HG03442 (cell line): ENCODE data around the gene SH3PXD2B.

Source experiments
- ATAC-seq: cut with Tn5 transposase; IDR thresholded peaks from one replicate; pipeline ENCODE4 v1.9.1; 2021; ENCODE audit warnings: mild to moderate bottlenecking, moderate library complexity; ENCODE audit not compliant: unreplicated experiment

Gene SH3PXD2B

GRCh38 chr5:172454358-172455086 is at the start of gene SH3PXD2B:
TSS of gene SH3PXD2B (minus strand) at chr5:172454525. CDS start at chr5:172454352, 173 bp downstream.
- ATAC-seq, result no peak

- no peak for ATAC-seq
Observed at GRCh38 chr5:172502969-172503368, 48.6 kb upstream of the SH3PXD2B start.

- no peak for ATAC-seq
Observed at GRCh38 chr5:172502410-172502809, 48.1 kb upstream of the SH3PXD2B start.

- ATAC-seq, result no peak
Observed at GRCh38 chr5:172501708-172502320, 47.5 kb upstream of the SH3PXD2B start.

DNA sequence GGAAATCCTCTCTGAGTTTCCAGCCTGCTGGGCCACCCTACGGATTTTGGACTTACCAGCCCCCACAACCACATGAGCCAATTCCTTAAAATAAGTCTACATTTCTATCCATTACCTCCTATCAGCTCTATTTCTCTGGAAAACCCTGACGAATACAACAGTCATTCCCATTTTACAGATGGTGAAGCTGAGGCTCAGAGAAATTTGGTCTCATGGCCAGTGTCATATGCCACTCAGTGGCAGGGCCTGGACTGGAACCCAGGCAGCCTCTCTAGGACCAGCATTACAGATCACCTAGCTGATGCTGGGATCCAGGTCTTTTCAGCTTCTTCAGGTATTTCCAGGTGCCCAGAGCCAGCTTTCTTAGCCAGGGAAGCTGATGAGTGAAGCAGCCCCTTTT is 45.0 kb upstream of the SH3PXD2B start:
- no peak for ATAC-seq

DNA sequence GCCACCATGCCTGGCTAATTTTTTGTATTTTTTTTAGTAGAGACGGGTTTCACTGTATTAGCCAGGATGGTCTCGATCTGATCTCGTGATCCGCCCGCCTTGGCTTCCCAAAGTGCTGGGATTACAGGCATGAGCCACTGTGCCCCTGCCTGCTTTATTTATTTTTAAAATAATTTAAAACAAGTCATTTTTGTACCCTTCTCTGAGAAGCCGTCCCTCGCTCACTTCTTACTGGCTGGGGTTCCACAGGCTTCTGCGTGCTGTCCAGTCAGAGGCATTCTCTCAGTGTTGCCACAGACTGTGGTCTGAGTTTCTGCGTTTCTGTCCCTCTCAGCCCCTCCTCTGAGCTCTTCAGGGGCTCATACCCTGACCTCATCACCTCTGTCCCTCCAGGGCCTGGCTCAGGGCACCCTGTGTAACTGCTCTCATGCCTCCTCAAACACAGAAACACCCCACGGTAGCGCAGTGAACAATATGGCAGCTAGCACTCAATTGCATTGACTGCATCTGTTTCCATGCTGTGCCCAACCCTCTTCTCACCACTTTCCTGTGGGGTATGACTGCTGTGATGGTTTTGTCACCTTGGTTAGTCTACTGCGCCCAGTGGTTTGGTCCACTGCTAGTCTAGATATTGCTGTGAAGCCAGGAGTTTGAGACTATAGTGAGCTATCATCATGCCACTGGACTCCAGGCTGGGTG is 44.3 kb upstream of the SH3PXD2B start:
- no peak for ATAC-seq

- no peak for ATAC-seq
Observed at GRCh38 chr5:172497591-172498255, 43.4 kb upstream of the SH3PXD2B start.

DNA sequence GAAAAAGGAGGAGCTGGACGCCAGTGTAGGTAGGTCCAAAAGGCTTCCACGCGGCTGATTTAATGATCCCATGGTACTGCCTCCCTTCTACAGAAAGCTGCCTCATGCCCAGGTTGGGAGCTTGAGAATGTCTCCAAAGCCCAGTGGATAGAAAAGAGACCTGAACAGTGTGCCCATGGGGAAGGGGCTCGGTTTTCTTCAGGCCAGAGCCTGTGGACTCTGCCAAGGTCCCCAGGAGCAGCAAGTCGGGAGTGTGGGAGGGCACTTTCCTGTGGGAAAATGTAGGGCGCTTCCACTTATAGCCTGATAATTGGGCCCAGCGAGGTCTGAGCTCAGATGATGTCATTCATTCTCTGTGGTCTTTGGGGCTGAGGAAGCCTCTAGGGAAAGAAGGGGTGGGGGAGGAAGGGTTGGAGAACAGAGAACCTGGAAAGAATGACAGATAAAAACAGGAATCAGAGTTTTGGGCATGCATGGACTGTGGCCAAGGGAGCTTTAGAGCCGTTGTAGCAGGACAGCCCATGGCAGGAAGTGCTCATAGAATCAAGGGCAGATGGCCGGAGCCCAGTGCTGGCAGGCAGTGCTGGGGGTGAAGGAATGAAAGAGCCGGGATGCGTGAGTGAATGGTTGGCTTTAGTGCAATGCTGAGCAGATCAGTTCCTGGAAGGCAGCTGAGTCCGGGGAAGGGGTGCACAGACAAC is 42.5 kb upstream of the SH3PXD2B start:
- no peak for ATAC-seq

DNA sequence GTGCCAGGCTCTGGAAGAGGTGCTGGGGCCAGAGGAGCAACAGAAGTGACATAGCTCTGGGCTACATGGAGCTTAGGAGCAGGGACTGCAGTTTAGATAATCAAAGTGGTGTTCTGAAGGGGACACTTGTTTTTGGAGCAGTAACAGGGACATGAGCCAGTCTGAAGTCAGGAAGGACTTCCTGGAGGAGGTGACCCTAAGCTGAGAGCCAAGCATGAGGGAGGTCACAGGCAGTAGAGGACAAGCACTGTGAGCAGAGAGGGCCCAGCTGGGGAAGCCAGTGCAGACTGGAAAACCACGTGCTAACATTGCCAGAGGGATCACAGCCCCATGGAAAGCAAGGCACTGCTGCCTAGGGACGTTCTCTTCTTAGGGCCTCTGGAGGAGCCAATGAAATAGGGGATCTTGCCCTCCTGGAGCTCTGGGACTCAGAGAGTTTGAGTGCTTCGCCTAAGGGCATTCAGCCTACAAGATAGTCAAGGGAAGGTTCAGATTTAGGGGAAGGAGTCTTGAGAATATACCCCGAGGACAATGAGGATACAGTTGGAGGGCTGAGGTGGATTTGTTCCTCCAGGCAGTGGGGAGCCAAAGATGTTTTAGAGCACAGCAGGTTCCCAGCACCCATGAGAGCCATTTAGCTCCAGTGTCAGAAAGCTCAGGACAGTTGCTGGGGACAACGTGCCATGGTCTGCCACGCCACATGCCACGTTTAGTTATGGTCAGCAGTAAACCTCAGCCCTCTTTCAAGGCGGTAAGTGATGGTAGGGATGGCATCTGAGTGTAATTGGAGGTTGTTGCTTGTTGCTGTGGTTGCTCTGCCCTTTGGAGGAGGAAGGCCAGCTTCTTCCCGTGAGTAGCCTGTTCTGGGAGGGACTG is 40.5 kb upstream of the SH3PXD2B start:
- ATAC-seq, result no peak

GRCh38 chr5:172493906-172494305 is 39.6 kb upstream of the SH3PXD2B start:
- no peak for ATAC-seq

DNA sequence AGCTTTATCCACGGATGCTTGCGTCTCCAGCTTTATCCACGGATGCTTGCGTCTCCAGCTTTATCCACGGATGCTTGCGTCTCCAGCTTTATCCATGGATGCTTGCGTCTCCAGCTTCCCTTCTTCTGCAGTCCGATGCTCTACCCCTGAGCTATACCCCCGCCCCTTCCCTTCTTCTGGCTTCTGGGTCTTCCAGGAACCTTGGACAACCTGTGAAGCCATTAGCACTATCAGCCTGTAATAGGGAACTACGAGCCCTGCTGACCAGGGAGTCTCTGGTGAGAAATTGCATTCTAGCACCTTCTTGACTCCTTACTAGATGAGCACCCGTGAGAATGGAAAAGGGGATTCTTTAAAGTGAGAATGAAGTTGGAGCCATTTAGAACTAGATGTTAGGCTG is 39.1 kb upstream of the SH3PXD2B start:
- no peak for ATAC-seq

DNA sequence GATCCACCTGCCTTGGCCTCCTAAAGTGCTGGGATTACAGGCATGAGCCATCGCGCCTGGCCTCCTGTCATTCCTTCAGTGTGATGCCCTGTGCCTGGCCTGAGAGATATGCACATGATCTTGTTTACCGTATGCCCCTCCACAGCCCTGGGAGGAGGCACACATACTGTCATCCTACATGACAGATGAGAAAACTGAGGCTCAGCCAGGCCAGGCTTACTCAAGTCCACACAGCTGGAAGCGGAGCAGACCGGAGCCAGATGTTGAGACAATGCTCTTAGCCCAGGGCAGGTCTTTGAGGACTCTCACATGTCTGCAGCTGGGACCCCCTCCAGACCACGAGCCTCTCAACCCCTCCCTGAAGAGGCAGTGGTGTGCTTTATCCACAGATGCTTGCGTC is 38.7 kb upstream of the SH3PXD2B start:
- no peak for ATAC-seq

DNA sequence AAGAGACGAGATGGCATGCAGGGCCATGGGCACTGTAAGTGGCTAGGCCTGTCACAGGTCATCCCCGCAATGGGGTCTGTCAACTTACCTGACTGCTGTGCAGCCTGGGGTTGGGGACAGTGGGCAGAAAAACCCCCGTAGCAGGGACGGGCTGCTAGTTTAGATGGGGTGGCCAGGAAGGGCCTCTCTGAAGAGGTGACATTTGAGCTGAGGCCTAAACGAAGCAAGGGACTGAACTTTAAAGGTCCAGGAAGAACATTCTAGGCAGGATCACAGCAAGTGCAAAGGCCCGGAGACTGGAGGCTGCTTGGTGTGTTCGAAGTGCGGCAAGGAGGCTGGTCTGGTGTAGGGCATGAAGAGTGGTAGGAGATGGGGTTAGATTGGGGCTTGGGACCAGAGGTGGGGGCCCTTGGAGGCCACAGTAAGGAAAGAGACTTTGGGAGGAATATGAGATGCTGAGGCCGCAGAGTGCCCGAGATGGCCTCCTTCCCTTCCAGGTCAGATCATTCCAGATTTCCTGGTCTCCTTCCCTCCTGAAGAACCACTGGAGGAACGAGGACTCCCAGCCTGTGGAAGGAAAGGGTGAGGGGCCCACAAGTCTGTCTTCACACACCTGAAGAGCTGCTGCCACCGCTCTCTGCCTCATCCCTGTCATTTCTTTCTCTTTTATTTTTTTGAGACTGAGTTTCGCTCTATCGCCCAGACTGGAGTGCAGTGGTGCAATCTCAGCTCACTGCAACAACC is 37.9 kb upstream of the SH3PXD2B start:
- no peak for ATAC-seq

GRCh38 chr5:172491481-172491880 is 37.2 kb upstream of the SH3PXD2B start:
- ATAC-seq, result no peak

GRCh38 chr5:172490514-172491461 is 36.5 kb upstream of the SH3PXD2B start:
- ATAC-seq, result no peak

GRCh38 chr5:172488221-172488620 is 33.9 kb upstream of the SH3PXD2B start:
- ATAC-seq, result no peak

DNA sequence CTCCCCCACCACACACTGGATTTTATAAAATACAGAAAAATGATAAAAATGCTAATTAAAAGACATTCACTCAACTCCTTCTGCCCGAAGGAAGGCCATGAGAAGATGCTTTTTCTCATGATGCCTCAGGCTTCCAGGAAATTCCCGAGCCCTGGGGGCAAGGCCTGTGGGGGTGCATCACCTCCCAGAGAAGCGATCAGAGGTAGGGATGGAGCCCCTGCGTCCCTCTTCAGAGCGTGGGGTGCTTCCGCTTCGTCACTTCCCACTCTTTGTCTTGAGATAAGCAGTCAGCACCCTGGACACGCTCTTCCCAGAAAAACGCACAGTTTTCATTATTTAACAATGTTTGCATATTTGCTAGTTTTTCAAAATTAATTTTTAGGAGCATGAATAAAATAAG is 33.3 kb upstream of the SH3PXD2B start:
- no peak for ATAC-seq

- ATAC-seq, result no peak
Observed at GRCh38 chr5:172486912-172487311, 32.6 kb upstream of the SH3PXD2B start.
